Transverse colon (tissue), 4 donors: ENCODE measurements around the gene TBATA. TPM values are rescaled to one million over a fixed set of nuclear protein-coding genes. Genes with fewer than 3 reads are reported as not detected.

Source experiments
- DNase-seq: peaks from one replicate; pipeline ENCODE4 v3.0.0-alpha.2; 2019
- H3K27ac ChIP-seq, 4 donors: fragments of 200-600 bp; sonication (generic); 2 replicates each; pipeline ENCODE4 v1.5.1; 2016 to 2018; ENCODE audit warnings: inconsistent platforms in 4 of 4
- H3K27me3 ChIP-seq: fragments of 200-600 bp; sonication (generic); 2 replicates; pipeline ENCODE4 v1.5.1; 2017; ENCODE audit warnings: inconsistent platforms
- H3K36me3 ChIP-seq, 4 donors: fragments of 200-600 bp; sonication (generic); 2 replicates each; pipeline ENCODE4 v1.5.1; 2017 to 2019; ENCODE audit warnings: inconsistent platforms in 4 of 4
- H3K4me1 ChIP-seq, 4 donors: fragments of 200-600 bp; sonication (generic); 2 replicates each; pipeline ENCODE4 v1.5.1; 2017 to 2020; ENCODE audit warnings: inconsistent platforms in 4 of 4
- H3K4me3 ChIP-seq, 4 donors: fragments of 200-600 bp; sonication (generic); 1 replicate in 1 of 4; 2 replicates in 3 of 4; pipeline versions ENCODE4 v1.5.1 to v1.6.1; 2017 to 2019; ENCODE audit warnings: inconsistent platforms in 4 of 4
- H3K9me3 ChIP-seq, 2 donors: fragments of 200-600 bp; sonication (generic); 2 replicates each; pipeline ENCODE4 v1.5.1; 2017 to 2019; ENCODE audit warnings: inconsistent platforms in 2 of 2
- EP300 ChIP-seq: sonication (generic); formaldehyde crosslinking; IDR thresholded peaks from one replicate; pipeline ENCODE4 v1.6.1; 2017; ENCODE audit warnings: antibody characterized with exemption, low read depth
- POLR2A ChIP-seq: fragments of 450-650 bp; IDR thresholded peaks from one replicate; pipeline ENCODE4 v1.6.1; 2016; ENCODE audit warnings: antibody characterized with exemption, mild to moderate bottlenecking, moderate library complexity
- POLR2AphosphoS5 ChIP-seq, 3 donors: sonication (generic); formaldehyde crosslinking; IDR thresholded peaks; one replicate each; pipeline ENCODE4 v1.6.1; 2016; ENCODE audit warnings: antibody characterized with exemption in 3 of 3
- WGBS, 2 donors: methylation state at CpG; one replicate each; pipeline ENCODE4 v1.1.5; 2018; ENCODE audit warnings: low coverage in 1 of 2; 5-methylcytosine and 5-hydroxymethylcytosine counted together
- in situ Hi-C, 4 donors: fragments of 200-750 bp; cut with MboI; loops; one replicate each; pipeline versions ENCODE4 v1.15.0 to v1.15.1; 2017; ENCODE audit warnings: low sequenced_read_pairs in 3 of 4, low pct_ligation_motif_present in 1 of 4, low pct_unique_long_range_greater_than_20kb in 1 of 4
- intact Hi-C: fragments of 100-400 bp; cut with DNase I; formaldehyde crosslinking; loops from one replicate; pipeline ENCODE4 v1.15.1; 2023; ENCODE audit warnings: low total_unique reads
- total RNA-seq, 4 donors: library from RNA; depleted of rRNA; stranded (reverse); fragments of >200 nt; gene quantifications; one replicate each; pipeline ENCODE4 v1.1.0, GENCODE V29; 2016
- TF ChIP-seq, protein P1 (sequence below), 5 experiments: fragments of 200-600 bp in 3 of 5; fragments of 450-650 bp in 2 of 5; sonication (generic) in 3 of 5; IDR thresholded peaks; 1 replicate in 2 of 5; 2 replicates in 3 of 5; pipeline ENCODE4 v1.5.1; 2016 to 2017; ENCODE audit warnings: antibody characterized with exemption in 5 of 5, inconsistent platforms in 3 of 5, mild to moderate bottlenecking in 2 of 5, moderate library complexity in 1 of 5

Gene TBATA
- total RNA-seq, 4 donors from 2014 or later: not detected

- no peaks in the 10 kb centered on the region for H3K9me3 ChIP-seq
- TF ChIP-seq EP300 (no peak), POLR2A (no peak), POLR2AphosphoS5 (IDR thresholded peaks at IDR 0.05) (no peak)
- TF ChIP-seq, protein P1, sequence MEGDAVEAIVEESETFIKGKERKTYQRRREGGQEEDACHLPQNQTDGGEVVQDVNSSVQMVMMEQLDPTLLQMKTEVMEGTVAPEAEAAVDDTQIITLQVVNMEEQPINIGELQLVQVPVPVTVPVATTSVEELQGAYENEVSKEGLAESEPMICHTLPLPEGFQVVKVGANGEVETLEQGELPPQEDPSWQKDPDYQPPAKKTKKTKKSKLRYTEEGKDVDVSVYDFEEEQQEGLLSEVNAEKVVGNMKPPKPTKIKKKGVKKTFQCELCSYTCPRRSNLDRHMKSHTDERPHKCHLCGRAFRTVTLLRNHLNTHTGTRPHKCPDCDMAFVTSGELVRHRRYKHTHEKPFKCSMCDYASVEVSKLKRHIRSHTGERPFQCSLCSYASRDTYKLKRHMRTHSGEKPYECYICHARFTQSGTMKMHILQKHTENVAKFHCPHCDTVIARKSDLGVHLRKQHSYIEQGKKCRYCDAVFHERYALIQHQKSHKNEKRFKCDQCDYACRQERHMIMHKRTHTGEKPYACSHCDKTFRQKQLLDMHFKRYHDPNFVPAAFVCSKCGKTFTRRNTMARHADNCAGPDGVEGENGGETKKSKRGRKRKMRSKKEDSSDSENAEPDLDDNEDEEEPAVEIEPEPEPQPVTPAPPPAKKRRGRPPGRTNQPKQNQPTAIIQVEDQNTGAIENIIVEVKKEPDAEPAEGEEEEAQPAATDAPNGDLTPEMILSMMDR (IDR thresholded peaks at IDR 0.05): no peak
- no peaks in the 10 kb centered on the region for H3K36me3 ChIP-seq
- H3K4me1 ChIP-seq: peaks cover 5 to 55% (median 31%) of the 10 kb centered on the region in 4 donors
- no peak overlapping the region for H3K4me3 ChIP-seq
- H3K27ac ChIP-seq: peak overlapping the region in 3 of 4 donors; percentile 0 to 4 (median 4)
- intact Hi-C loops: no loop called here
- DNase-seq: no peak
- 56 to 58% methylated on average over 3 of the region's 3 CpGs for WGBS, 2 donors
- no peaks in the 10 kb centered on the region for H3K27me3 ChIP-seq
- in situ Hi-C loops: no loop called here
Measured at GRCh38 chr10:70832852-70833528, 47.8 kb upstream of the TBATA start.

DNA sequence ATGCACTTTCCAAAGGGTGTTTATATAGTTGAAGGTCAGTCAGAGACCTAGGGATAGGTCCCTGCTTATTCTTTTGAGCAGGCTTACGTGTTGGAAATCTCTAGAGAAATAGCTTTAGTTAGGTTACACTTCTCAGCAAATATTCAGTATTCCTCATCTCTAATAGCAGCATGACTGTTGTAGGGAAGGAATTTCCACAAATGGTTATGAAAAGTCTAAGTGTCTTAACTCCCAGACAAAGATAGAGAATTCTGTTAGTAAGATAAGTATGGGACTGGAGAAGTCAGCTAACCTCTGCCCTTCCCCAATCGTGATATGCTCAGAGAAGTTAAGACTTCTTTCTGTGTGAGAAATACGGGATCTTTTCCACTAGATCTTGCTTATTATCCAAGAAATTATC lies 47.0 kb upstream of the TBATA start:
- Histone ChIP-seq H3K27me3 (no peaks in the 10 kb centered on the region), H3K9me3 (no peaks in the 10 kb centered on the region), H3K4me1 (peaks cover 5 to 63% (median 34%) of the 10 kb centered on the region in 4 donors), H3K27ac (peak overlapping the region in 2 of 4 donors; percentile 0 to 4), H3K36me3 (no peaks in the 10 kb centered on the region), H3K4me3 (no peak overlapping the region)
- WGBS, 2 donors: 85 to 91% methylated on average over 3 of the region's 3 CpGs
- in situ Hi-C loops: no loop called here
- no peak for TF ChIP-seq POLR2A
- TF ChIP-seq, protein P1 (IDR thresholded peaks at IDR 0.05): no peak
- no peak for TF ChIP-seq EP300
- no peak for TF ChIP-seq POLR2AphosphoS5 (IDR thresholded peaks at IDR 0.05)
- intact Hi-C loops: no loop called here
- DNase-seq: no peak

DNA sequence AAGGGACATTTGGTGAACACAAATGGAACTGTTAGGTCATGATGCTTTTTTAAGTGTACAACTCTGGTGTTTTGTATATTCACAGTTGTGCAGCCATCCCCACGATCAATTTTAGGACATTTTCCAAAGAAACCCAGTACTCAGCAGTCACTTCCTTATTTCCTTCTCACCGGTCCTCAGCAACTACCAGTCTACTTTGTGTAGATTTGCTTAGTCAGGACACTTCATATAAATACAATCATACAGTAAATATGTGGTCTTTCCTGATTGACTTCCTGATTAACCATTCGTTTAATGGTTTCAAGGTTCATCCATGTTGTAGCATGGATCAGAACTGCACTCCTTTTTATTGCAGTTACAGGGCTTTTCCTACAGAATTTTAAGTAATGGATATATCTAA lies 45.0 kb upstream of the TBATA start:
- TF ChIP-seq EP300: no peak
- peak in 2 of 3 donors; percentile 59 to 83 for TF ChIP-seq POLR2AphosphoS5 (IDR thresholded peaks at IDR 0.05)
- in situ Hi-C loops: no loop called here
- no peaks in the 10 kb centered on the region for H3K9me3 ChIP-seq
- DNase-seq: no peak
- H3K4me3 ChIP-seq: no peak overlapping the region
- peaks cover 5 to 72% (median 36%) of the 10 kb centered on the region in 4 donors for H3K4me1 ChIP-seq
- no peaks in the 10 kb centered on the region for H3K36me3 ChIP-seq
- H3K27me3 ChIP-seq: no peaks in the 10 kb centered on the region
- H3K27ac ChIP-seq: peak overlapping the region; percentile 45 to 71 (median 68)
- intact Hi-C loops: no loop called here
- WGBS, 2 donors: 30 to 52% methylated on average over 3 of the region's 3 CpGs

- peak overlapping the region; percentile 45 to 71 (median 68) for H3K27ac ChIP-seq
- TF ChIP-seq POLR2AphosphoS5 (IDR thresholded peaks at IDR 0.05): no peak
- TF ChIP-seq, protein P1 (IDR thresholded peaks at IDR 0.05): no peak
- TF ChIP-seq EP300: no peak
- TF ChIP-seq POLR2A: no peak
- no peaks in the 10 kb centered on the region for H3K27me3 ChIP-seq
Measured at GRCh38 chr10:70829543-70829942, 44.4 kb upstream of the TBATA start.

DNA sequence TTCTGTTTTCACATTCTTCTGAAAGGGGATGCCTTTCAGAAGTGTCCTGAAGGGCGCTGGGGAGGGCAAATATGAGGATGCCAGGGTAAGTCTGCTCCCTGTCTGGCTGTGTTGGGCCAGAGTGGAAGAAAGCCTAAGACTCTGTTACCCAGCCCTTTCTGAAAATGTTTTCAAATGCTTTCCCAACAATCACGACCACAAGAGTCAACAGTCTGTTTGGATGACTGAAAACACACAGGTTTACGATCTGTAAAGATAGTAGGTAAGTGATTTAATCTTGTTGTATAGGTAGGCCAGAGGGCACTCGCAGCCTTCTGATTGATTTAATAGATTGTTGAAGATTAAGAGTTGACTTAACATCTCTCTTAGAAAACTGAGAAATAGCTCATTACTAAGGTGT lies 43.7 kb upstream of the TBATA start:
- TF ChIP-seq, protein P1 (IDR thresholded peaks at IDR 0.05): no peak
- TF ChIP-seq POLR2AphosphoS5 (IDR thresholded peaks at IDR 0.05): no peak
- no peak for TF ChIP-seq EP300
- no peak for TF ChIP-seq POLR2A
- no peaks in the 10 kb centered on the region for H3K36me3 ChIP-seq
- 39 to 65% methylated on average over 4 of the region's 4 CpGs for WGBS, 2 donors
- peak overlapping the region; percentile 45 to 71 (median 68) for H3K27ac ChIP-seq
- in situ Hi-C loops (no loop called here), intact Hi-C loops (no loop called here)
- no peak overlapping the region for H3K4me3 ChIP-seq
- no peaks in the 10 kb centered on the region for H3K27me3 ChIP-seq
- peaks cover 5 to 72% (median 36%) of the 10 kb centered on the region in 4 donors for H3K4me1 ChIP-seq
- no peaks in the 10 kb centered on the region for H3K9me3 ChIP-seq
- DNase-seq: no peak

More at GRCh38 chr10:70829543-70829942, 44.4 kb upstream of the TBATA start:
- no peak for DNase-seq
- intact Hi-C loops (no loop called here), in situ Hi-C loops (no loop called here)
- 63 to 78% methylated on average over 3 to 5 of the region's 5 CpGs for WGBS, 2 donors
- Histone ChIP-seq H3K4me1 (peaks cover 5 to 72% (median 36%) of the 10 kb centered on the region in 4 donors), H3K4me3 (no peak overlapping the region), H3K9me3 (no peaks in the 10 kb centered on the region), H3K36me3 (no peaks in the 10 kb centered on the region)
